ACHN (cell line): ENCODE results near the gene NBAS.
"Not testable (repeated sequence)": the region's sequence is repeated elsewhere in the genome, so short reads cannot be mapped to it uniquely, and the experiment has no call there.

Experiments
- DNase-seq: peaks from one replicate; pipeline ENCODE4 v3.0.0-alpha.2; 2015
- in situ Hi-C: cut with HindIII; loops from 2 replicates; pipeline ENCODE4 v1.10.0; 2017; ENCODE audit warnings: low sequenced_read_pairs, low pct_ligation_motif_present, low pct_unique_long_range_greater_than_20kb

Gene NBAS

DNA sequence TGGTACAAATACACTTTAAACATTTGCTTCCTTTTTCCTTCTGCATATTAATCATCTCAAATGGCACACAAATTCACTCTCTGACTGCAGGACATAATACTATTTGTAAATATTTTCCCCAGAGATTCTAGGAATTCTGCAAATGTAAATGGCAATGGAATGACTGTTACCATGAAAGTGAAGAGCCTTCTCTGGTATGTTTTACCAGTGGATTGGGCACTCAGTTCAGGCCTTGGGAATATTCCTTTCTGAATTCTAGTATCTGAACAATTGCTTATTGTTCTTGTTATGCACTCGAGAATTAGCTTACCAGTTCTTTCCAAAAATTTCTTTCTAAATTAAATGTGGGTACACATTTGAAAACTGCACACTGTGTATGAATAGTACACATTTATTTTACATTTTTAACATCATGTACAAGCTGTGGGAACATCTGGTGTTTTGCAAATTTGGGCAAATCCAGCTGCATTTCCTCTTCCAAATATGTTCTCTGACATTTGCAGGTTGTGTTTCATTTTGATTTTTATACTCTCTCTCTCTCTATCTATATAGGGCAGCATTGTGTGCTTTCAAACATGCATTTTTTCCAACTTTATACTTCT lies 289.1 kb downstream of the NBAS start:
- in situ Hi-C loops: no loop called here
- no peak for DNase-seq

GRCh38 chr2:15271276-15271675 lies 289.9 kb downstream of the NBAS start:
- no peak for DNase-seq
- in situ Hi-C loops: no loop called here

GRCh38 chr2:15269043-15269442 lies 292.1 kb downstream of the NBAS start:
- in situ Hi-C loops: no loop called here

GRCh38 chr2:15265889-15266288 lies 295.2 kb downstream of the NBAS start:
- in situ Hi-C loops: no loop called here
- DNase-seq: no peak

More at GRCh38 chr2:15269043-15269442, 292.1 kb downstream of the NBAS start:
- DNase-seq: no peak

- in situ Hi-C loops: no loop called here
- no peak for DNase-seq
Observed at GRCh38 chr2:15263976-15264685, 297.0 kb downstream of the NBAS start.

GRCh38 chr2:15262792-15263191 lies 298.3 kb downstream of the NBAS start:
- in situ Hi-C loops: no loop called here
- DNase-seq: no peak

GRCh38 chr2:15260835-15261234 lies 300.3 kb downstream of the NBAS start:
- DNase-seq: no peak
- in situ Hi-C loops: no loop called here

GRCh38 chr2:15260196-15260595 lies 300.9 kb downstream of the NBAS start:
- in situ Hi-C loops: no loop called here
- DNase-seq: no peak

- DNase-seq: no peak
Observed at GRCh38 chr2:15259356-15259756, 301.8 kb downstream of the NBAS start.

GRCh38 chr2:15258385-15258784 lies 302.7 kb downstream of the NBAS start:
- DNase-seq, in situ Hi-C loops: not testable (repeated sequence)

More at GRCh38 chr2:15259356-15259756, 301.8 kb downstream of the NBAS start:
- in situ Hi-C loops: no loop called here

DNA sequence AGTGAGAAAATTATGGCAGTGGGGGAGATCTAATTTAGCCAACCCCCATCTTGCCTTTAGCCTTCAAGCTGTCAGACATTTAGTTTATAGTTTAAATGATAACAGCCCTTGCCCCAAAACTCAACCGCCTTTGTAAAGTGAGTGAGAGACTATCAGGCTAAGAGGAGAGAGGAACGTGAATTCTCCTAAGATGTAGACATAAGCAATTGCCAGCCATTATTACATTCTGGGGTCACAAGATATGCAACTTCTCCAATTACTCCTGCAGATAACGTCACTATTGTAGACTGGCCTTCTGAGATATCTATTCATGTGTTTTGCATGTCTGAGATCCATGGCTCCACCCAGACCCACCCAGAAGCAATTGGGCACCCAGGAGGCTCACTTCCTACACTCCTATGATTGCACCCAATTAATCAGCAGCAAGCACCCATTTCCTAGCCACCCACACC lies 307.3 kb downstream of the NBAS start:
- no peak for DNase-seq
- in situ Hi-C loops: no loop called here

DNA sequence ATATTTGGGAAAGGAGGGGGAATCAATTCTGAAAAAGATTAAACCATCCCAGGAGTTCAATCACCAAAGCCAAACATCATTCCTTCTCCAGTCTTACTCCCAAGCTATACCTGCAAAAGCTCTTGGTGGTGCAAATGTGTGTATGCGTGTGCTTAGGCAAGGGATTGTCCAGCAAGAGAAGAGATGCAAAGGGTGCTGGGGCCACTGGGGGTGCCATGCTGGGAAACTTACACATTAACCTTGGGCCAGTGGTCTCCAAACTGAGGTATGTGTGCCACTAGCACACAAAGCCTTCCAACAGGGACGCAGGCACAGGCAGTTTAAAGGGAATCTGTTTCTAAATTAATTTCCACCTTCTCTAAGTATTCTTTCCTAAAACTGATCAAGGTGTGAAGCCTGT lies 307.9 kb downstream of the NBAS start:
- no peak for DNase-seq
- in situ Hi-C loops: no loop called here

DNA sequence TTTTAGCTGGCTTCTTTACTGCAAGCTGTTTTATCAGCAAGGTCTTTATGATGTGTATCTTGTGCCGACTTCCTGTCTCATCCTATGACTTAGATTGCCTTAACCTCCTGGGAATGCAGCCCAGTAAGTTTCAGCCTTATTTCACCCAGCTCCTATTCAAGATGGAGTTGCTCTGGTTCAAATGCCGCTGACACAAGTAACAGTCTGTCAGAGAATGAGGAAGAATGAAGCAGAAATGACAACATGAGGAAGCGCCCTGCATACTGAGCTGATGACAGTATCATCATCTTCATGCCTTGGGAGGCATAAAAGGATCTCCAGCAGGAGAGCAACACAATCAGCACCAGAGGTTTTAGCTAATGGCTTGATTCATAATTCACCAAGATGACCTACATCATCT lies 309.4 kb downstream of the NBAS start:
- in situ Hi-C loops: no loop called here
- no peak for DNase-seq

- in situ Hi-C loops, DNase-seq: not testable (repeated sequence)
Observed at GRCh38 chr2:15250946-15251345, 310.2 kb downstream of the NBAS start.

DNA sequence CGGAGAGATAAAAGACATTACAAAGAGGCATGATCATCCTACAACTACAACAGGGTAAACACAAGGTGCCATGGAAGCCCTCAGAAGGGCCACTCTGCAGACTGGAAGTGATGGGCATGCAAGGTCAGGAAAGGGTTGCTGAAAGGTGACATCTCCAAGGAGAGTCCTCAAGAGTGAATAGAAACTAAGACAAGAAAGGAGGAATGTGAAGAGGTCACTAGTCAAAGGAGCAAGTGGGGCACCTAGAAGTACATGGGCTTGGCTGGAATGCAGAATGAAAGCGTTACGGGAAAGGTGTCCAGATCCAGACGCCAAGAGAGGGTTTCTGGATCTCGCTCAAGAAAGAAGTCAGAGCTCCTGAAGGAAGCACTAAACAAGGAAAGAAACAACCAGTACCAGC lies 314.3 kb downstream of the NBAS start:
- no peak for DNase-seq
- in situ Hi-C loops: no loop called here

DNA sequence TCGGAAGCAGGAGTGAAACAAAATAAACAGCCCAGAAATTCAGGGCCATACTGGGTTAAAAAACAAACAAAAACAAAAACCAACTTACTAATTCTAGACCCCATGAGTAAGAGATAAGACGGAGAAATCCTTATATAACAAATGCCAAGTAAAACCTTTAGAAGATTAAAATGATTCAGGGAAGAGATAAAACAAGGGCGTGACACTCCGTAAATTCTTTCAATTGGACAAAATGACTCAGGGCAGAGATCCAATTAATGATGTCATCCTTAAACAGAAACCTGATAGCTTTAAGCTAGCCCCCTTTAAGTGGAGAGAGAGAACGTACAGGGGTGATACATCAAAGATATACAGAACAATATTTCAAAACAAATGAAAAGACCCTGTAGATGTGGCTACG lies 317.4 kb downstream of the NBAS start:
- in situ Hi-C loops: no loop called here
- no peak for DNase-seq

- in situ Hi-C loops: no loop called here
- DNase-seq: no peak
Observed at GRCh38 chr2:15242936-15243461, 318.1 kb downstream of the NBAS start.

DNA sequence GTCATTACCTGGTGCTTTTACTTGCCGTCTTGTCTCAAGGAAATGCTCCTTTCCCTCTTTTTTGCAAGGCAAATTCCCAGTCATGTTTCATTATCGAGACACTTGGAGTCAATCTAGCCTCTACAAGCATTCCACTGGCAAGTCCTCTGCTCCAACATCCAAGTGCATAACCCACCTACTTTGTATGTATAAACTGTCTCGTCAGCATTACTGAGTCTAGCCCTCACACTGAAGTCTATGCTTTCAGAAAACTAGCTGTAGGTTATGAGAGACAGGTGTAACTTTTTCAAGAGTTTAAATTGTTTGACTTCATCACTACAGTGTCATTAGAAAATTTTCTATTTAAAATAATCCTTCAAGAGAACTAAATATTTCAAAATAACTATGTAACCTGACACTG lies 319.2 kb downstream of the NBAS start:
- in situ Hi-C loops: no loop called here
- DNase-seq: no peak

DNA sequence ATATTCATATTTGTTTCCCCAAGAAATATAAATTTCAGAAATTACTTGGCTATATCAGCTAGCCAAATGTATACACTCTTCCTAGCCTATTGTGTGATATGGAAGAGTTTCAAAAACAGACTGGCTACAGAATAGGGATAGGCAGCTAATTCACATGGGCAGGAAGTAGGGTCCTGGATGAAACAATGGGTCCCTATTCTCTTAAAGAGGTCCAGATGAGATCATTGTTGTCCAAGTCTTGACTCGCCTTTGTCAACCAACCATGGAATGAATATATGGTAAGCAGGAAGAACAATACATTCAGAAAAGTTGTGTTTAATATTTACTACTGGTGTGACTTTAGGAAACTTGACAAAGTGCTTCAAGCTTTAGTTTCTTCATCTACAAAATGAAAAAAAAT lies 319.9 kb downstream of the NBAS start:
- no peak for DNase-seq
- in situ Hi-C loops: no loop called here

- in situ Hi-C loops: no loop called here
- DNase-seq: no peak
Observed at GRCh38 chr2:15238028-15238427, 323.1 kb downstream of the NBAS start.
